ENCODE data around the gene BTK.

BTK gene

GRCh38 chrX:101393530-101394305 is 7.7 kb upstream of the BTK start:
- DNase-seq, result no peak

- no peak for DNase-seq
Observed at GRCh38 chrX:101391831-101392230, 5.8 kb upstream of the BTK start.

- DNase-seq, result no peak
Observed at GRCh38 chrX:101390664-101391525, 4.9 kb upstream of the BTK start, which contains the start of gene RPL36A. Gene RPL36A (plus strand): TSS chrX:101391011. CDS start chrX:101391044, 33 bp downstream.

DNA sequence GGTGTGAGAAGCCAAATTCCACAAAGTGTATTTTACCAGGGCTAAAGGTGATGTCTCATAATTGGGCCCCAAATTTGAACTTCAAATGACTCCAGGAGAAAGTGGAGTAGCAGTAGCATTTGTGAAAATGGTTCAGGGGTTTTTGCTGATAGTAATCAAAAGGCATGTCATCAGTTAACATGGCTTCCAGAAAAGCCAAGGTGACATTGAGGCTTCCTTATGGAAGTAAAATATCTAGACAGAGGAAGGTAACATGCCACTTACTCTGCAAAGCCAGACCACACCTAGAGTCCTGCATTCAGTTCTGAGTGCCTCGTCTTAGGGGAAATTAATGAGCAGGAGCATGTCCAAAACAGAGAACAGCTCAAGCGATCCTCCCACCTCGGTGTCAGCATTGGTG is 2.6 kb upstream of the BTK start:
- no peak for DNase-seq

DNA sequence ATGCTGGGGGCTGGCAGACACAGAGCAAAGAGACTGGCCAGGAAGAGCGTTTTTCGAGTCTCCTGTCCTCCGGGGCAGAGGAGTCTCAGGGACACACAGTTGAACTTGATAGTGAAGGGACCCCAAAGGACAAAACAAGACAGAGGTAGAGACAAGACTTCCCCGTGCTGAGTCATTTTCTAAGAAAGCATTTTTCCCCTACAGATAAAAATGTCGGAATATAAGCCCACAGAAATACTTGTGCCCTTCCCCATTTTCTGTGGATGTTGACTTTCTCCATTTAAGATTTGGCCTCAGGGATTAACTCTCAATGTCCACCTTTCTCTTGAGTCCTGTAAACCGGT is 523 bp upstream of the BTK start:
- no peak for DNase-seq

- DNase-seq, result no peak
Observed at GRCh38 chrX:101385026-101385684, 836 bp downstream of the BTK start.

DNA sequence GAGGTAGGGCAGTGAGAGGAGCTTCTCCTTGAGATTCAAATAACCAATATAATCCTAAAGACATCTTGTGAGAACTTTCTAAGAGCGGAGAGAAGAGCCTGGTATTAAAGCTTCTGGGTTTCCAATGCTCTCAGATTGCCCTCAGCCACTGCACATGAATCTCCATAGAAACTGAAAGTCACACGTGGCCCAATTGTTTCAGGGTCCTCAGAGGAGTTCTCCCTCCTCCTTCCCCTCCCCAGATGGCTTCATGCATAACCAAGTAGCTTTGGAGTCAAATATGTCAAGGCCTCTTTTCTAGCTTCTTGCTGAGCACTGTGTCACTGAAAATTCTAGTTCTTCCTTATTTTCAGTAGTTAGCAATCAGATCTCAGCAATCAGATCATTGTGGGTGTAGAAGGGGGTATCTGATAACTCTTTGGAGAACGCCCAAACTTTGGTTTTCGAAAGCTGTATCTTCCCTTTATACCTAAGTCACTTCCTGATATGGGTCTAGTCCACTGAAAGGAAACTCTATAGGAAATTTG is 2.2 kb downstream of the BTK start:
- DNase-seq, result no peak

GRCh38 chrX:101377547-101377946 is 8.4 kb downstream of the BTK start:
- DNase-seq, result no peak

GRCh38 chrX:101370888-101371504 is 15.0 kb downstream of the BTK start:
- no peak for DNase-seq

GRCh38 chrX:101369687-101370086 is 16.3 kb downstream of the BTK start:
- DNase-seq, result no peak

GRCh38 chrX:101368800-101369199 is 17.2 kb downstream of the BTK start:
- DNase-seq, result no peak

- no peak for DNase-seq
Observed at GRCh38 chrX:101365301-101365795, 20.6 kb downstream of the BTK start.

DNA sequence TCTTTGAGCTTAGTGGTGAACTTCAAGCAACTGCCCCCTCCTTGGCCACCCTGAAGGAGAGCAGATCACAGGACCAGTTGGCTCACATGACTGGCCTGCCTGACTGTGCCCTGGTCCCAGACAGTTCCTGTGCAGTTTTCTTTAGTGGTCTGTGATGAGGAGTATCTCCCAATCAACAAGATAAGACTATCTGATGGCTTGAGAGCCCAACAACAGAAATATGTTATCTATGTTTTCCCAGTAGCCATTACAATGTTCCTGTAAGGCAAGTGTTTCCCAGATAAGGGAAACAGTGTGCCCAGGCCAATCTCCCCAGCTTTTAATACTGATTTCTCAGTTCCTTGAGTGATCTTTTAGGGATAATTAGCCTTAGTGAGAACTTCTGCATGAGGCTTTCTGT is 23.2 kb downstream of the BTK start:
- DNase-seq, result no peak

- DNase-seq, result no peak
Observed at GRCh38 chrX:101362116-101362515, 23.9 kb downstream of the BTK start.

GRCh38 chrX:101360390-101360789 is 25.6 kb downstream of the BTK start:
- no peak for DNase-seq

- no peak for DNase-seq
Observed at GRCh38 chrX:101359966-101360365, 26.0 kb downstream of the BTK start.

DNA sequence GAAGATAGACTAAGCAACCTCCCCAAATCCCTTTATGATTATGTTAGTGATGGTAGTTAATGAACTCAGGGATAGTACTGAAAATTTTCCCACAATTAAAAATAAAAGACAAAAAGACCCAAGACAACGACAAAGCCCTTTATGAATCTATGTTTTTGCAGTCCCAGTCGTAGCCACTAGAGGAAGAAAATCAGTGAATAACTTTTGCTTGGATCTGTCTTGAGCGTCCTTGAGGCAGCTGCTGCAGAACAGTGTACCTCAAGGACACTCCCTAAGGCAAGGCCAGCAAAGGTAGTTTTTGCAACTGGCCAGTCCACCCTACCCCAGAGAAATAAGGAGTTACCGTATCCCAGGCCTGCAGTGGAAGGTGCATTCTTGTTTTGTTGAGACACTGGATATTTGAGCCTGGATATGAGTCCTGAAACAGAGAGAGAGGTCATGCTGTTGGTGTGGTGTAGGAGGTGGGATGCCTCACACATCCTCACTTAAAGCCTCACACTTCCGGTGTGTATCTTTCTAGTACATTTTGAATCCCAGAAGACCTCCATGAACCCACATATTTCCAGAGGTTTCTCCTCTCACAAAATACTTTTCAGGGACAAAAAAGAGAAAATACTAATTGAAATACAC is 28.7 kb downstream of the BTK start:
- DNase-seq, result no peak

- no peak for DNase-seq
Observed at GRCh38 chrX:101349193-101349562, 36.8 kb downstream of the BTK start.

DNA sequence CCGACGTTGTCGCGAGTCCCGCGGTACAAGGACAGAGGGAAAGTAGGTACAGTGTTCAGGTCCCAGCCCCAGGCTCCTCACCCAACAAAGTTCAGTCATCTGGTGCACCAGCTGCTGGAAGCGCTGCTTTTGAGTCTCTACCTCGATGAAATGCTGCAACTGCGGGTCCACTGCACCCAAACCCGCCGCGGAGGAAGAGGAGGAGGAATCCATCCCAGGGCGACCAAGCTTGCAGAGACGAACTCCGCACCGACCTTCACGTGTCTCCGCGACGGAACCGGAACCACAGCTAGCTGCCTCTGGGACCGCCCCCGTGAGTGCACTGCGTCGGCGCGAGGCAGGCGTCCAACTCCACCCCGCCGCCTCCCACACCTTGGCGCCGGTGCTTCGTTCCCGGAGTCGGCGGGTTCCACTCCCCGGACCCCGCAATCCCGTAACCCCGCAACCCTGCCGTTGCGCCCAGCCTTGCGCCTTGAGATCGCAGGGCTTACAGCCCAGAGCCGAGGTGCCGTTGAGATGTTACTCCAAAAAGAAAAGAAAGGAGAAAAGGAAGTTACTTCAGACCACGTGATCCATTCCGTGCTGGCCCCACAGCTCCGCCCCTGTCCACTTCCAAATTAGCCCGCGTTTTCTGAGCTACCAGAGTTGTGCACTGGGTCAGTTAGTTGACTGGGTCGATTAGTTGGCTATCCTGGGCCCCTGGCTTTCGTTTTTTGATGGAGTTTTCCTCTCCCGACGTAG is 37.4 kb downstream of the BTK start, which contains the start of gene TIMM8A:
Gene TIMM8A, minus strand, starts transcription at position 291 of the 741 bp plus-strand sequence. Its CDS starts 78 bp downstream, at position 213.
- peak; percentile 39 for DNase-seq

DNA sequence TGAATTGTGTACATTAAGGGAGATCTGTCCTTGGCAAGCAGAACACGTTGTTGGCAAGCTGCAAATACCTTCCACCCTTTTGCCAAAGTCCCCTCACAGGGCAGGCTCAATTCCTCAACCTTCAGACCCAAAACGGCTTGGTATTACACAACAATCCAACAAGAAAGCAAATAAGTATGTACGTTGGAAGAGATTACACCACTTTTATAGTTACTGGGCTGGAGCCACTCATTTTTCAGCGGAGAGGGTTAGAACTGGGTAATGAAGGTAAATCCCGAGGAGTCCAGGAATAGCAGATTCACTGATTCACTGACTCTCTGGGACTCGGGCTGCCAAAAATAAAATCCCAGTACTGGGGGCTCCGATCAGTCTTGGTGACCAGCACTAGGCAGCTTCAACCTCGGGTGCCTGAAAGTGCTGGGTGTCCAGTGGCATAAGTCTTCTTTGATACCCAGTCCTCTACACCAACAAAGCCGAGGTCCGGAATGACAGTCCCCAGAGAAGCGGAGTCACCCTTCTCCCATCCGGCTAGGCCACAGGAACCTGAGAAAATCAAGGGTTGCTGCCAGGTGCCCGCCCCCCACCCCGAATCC is 38.0 kb downstream of the BTK start:
- DNase-seq, result no peak

DNA sequence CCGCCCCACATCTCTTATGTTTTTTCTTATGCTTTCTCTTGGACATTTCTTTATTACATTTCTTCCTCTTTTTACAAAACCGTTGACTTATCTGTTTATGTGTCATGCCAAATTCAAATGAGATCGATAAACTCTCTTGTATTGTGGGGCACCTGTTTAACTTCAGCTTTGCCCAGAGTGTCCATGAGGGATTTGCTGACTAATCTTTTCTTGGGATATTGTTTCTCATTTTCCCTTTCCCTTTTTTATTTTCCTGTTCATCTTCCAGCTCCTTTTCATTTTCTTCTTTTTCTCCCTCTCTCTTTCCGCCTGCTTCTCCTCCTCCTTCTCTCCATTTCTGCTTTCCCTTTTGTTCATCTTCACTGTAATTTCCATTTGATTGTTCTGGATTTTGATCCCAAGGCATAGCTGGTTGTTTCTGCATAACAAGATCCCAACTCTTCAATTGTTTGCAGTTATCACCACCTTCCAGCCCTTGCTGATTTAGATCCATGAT is 48.2 kb downstream of the BTK start:
- DNase-seq, result no peak
